Spleen (tissue), 11 donors: ENCODE results near the gene C4orf50. TPM values are rescaled to one million over a fixed set of nuclear protein-coding genes. Genes with fewer than 3 reads are reported as not detected.

Source experiments
- DNase-seq: peaks from one replicate; pipeline ENCODE4 v3.0.0-alpha.2; 2020
- H3K27ac ChIP-seq, 8 donors: fragments of 200-600 bp; sonication (generic) in 7 of 8; 1 replicate in 4 of 8; 2 replicates in 4 of 8; pipeline versions ENCODE4 v1.5.0 to v1.8.0; 2016 to 2021; ENCODE audit warnings: inconsistent platforms in 4 of 8, mild to moderate bottlenecking in 4 of 8, moderate library complexity in 1 of 8
- H3K27me3 ChIP-seq, 7 donors: fragments of 200-600 bp; sonication (generic) in 6 of 7; replicated peaks in 1 of 7; 1 replicate in 4 of 7; 2 replicates in 3 of 7; pipeline versions ENCODE4 v1.5.0 to v1.8.0; 2016 to 2021; ENCODE audit warnings: inconsistent platforms in 3 of 7, mild to moderate bottlenecking in 1 of 7
- H3K36me3 ChIP-seq, 6 donors: fragments of 200-600 bp; sonication (generic) in 5 of 6; 1 replicate in 4 of 6; 2 replicates in 2 of 6; pipeline versions ENCODE4 v1.5.0 to v1.8.0; 2016 to 2021; ENCODE audit warnings: inconsistent platforms in 2 of 6
- H3K4me1 ChIP-seq, 6 donors: fragments of 200-600 bp; sonication (generic) in 5 of 6; 1 replicate in 3 of 6; 2 replicates in 3 of 6; pipeline versions ENCODE4 v1.5.0 to v1.8.0; 2016 to 2021; ENCODE audit warnings: inconsistent platforms in 3 of 6
- H3K4me3 ChIP-seq, 8 donors: fragments of 200-600 bp; sonication (generic) in 7 of 8; 1 replicate in 4 of 8; 2 replicates in 4 of 8; pipeline versions ENCODE4 v1.5.0 to v1.8.0; 2016 to 2021; ENCODE audit warnings: inconsistent platforms in 4 of 8, mild to moderate bottlenecking in 4 of 8, moderate library complexity in 2 of 8
- H3K9me3 ChIP-seq, 8 donors: fragments of 200-600 bp; sonication (generic) in 7 of 8; 1 replicate in 4 of 8; 2 replicates in 4 of 8; pipeline versions ENCODE4 v1.5.0 to v1.8.0; 2016 to 2021; ENCODE audit warnings: inconsistent platforms in 4 of 8
- CTCF ChIP-seq, 11 experiments: fragments of 200-600 bp in 7 of 11; fragments of 450-650 bp in 4 of 11; sonication (generic) in 4 of 11; IDR thresholded peaks in 8 of 11; conservative IDR thresholded peaks in 3 of 11; 1 replicate in 7 of 11; 2 replicates in 4 of 11; pipeline versions ENCODE4 v1.4.0 to v1.8.0; 2016 to 2021; ENCODE audit warnings: antibody characterized with exemption in 11 of 11, inconsistent platforms in 4 of 11, mild to moderate bottlenecking in 1 of 11
- POLR2A ChIP-seq, 3 donors: fragments of 450-650 bp; IDR thresholded peaks; one replicate each; pipeline ENCODE4 v1.5.1; 2017; ENCODE audit warnings: antibody characterized with exemption in 3 of 3, mild to moderate bottlenecking in 1 of 3
- POLR2AphosphoS5 ChIP-seq, 3 donors: sonication (generic); formaldehyde crosslinking; IDR thresholded peaks; one replicate each; pipeline ENCODE4 v1.5.1; 2017; ENCODE audit warnings: antibody characterized with exemption in 3 of 3
- WGBS, 5 donors: extraction: QIAGEN DNeasy Blood & Tissue Kit in 3 of 5; methylation state at CpG; one replicate each; pipeline versions ENCODE4 v1.1.5 to v1.1.7; 2013 to 2018; 5-methylcytosine and 5-hydroxymethylcytosine counted together
- intact Hi-C: fragments of 100-400 bp; cut with DNase I; formaldehyde crosslinking; loops from one replicate; pipeline ENCODE4 v1.15.0; 2023; ENCODE audit warnings: low total_unique reads
- polyA plus RNA-seq, 3 donors: library from polyadenylated mRNA; stranded (reverse); fragments of 200-250 nt; gene quantifications; one replicate each; pipeline ENCODE4 v1.2.1, GENCODE V29; 2013
- total RNA-seq, 7 donors: library from RNA; depleted of rRNA in 3 of 7; stranded (reverse); fragments of >200 nt in 3 of 7; fragmentation: NEBNext Ultra II Directional in 4 of 7; extraction: Animal tissue kit (Norgen Biotek cat#: 25700) in 4 of 7; gene quantifications; one replicate each; pipeline versions ENCODE4 v1.1.0 to v1.2.1, GENCODE V29; 2016 to 2021
- donor health status: healthy with polysubstance abuse.
- donor health status: DM: no; HTN: no; CAD: no; lungs with moderate emphysema.
- donor health status: DM: no; HTN: no; CAD: no.
- donor health status: Bipolar disorder and iron deficiency.
- donor health status: healthy.
- donor health status: DM: no; HTN: no; CAD: no.
- donor health status: DM: yes; HTN: yes; CAD: no.

Gene C4orf50
- total and polyA plus RNA-seq, 10 donors = 0.02 to 2.5 (median 0.30) TPM

DNA sequence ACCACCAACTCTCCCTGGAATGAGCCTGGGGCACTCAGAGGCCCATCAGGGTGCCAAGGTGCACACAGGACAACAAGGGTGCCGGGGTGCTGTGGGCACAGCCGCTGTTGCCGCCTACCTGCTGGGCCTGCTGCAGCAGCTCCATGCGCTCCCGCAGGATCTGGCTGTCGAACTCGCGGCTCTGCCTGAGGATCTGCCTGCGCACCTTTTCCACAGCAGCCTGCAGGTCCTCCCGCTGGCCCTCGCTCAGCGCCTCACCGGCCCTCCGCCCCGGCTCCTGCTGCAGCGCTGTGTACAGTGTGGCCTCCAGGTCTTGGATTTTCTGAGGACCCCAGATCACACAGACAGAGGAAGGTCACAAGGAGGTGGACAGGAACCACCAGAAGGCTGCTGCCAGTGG, 17.6 kb upstream of the C4orf50 start:
- H3K27ac ChIP-seq = no peak overlapping the region
- H3K4me3 ChIP-seq = no peak overlapping the region
- no peaks in the 10 kb centered on the region for H3K4me1 ChIP-seq
- peak; percentile 74 for DNase-seq
- intact Hi-C loops = no loop called here
- H3K9me3 ChIP-seq = no peaks in the 10 kb centered on the region
- whole genome bisulfite sequencing, 5 donors = 88 to 94% (median 92%) methylated on average over 15 to 16 of the region's 16 CpGs
- no peaks in the 10 kb centered on the region for H3K27me3 ChIP-seq
- TF ChIP-seq POLR2A (IDR thresholded peaks at IDR 0.05) (no peak), CTCF (IDR thresholded peaks at IDR 0.05 in 8 of 11, conservative IDR thresholded peaks at IDR 0.05 in 3 of 11) (no peak), POLR2AphosphoS5 (IDR thresholded peaks at IDR 0.05) (no peak)
- H3K36me3 ChIP-seq = no peaks in the 10 kb centered on the region

- 66 to 95% (median 71%) methylated on average over 4 of the region's 4 CpGs for WGBS, 5 donors
- DNase-seq = no peak
- Histone ChIP-seq H3K27ac (no peak overlapping the region), H3K27me3 (no peaks in the 10 kb centered on the region), H3K9me3 (no peaks in the 10 kb centered on the region), H3K4me1 (no peaks in the 10 kb centered on the region), H3K36me3 (no peaks in the 10 kb centered on the region), H3K4me3 (no peak overlapping the region)
- intact Hi-C loops = no loop called here
- TF ChIP-seq CTCF (IDR thresholded peaks at IDR 0.05 in 8 of 11, conservative IDR thresholded peaks at IDR 0.05 in 3 of 11) (no peak), POLR2A (IDR thresholded peaks at IDR 0.05) (no peak), POLR2AphosphoS5 (IDR thresholded peaks at IDR 0.05) (no peak)
These were observed 15.2 kb upstream of the C4orf50 start for GRCh38 chr4:6033381-6033780.

DNA sequence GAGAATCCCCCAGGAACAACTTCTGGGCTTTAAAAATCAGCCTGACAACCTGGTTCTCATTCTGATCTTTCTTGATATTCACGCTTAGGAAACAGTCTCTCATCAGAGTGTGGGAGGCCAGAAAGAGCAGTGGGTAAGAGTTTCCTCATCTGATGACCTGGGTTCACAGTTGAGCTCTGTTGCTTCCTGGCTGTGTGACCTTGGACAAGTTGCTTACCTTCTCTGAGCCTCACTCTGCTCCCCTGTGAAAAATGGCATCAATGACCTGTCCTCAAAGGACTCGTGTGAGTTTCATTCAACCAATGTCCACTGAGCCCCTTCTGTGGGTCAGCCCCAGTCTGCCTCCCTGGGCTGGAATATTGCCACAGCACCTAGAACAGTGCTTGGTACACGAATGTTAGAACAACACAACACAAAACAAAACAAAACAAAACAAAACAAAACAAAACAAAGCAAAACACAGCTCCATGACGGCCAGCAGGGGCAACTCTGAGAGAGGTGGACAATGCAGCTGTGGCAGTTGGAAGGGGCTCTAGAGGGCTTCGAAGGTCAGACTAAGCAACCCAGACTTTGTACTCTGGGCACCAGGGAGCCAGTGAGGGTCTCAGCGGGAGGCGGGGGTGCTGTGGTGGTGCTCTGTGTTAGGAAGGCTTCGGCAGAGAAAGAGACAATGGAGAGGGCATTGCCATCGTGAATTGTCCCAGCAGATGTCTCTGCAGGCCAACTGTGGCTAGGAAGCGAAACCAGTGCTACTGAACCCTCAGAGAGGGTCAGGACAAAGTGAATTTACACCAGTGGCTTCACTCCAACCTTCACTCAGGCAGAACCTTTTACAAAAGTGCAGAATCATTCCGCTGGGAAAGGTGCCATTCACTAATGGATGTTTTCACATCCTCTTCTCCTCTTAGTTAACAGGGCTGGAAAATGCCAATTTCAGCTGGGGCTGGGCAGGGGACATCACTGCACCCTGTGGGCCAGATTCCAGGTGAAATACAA, 14.3 kb upstream of the C4orf50 start:
- Histone ChIP-seq H3K4me1 (no peaks in the 10 kb centered on the region), H3K36me3 (no peaks in the 10 kb centered on the region), H3K27me3 (peaks cover 0 to 3% (median 0%) of the 10 kb centered on the region in 7 donors), H3K27ac (no peak overlapping the region), H3K9me3 (no peaks in the 10 kb centered on the region), H3K4me3 (no peak overlapping the region)
- 62 to 67% (median 64%) methylated on average over 11 of the region's 11 CpGs for WGBS, 5 donors
- DNase-seq = no peak
- intact Hi-C loops = no loop called here
- TF ChIP-seq POLR2AphosphoS5 (IDR thresholded peaks at IDR 0.05) (no peak), CTCF (IDR thresholded peaks at IDR 0.05 in 8 of 11, conservative IDR thresholded peaks at IDR 0.05 in 3 of 11) (no peak), POLR2A (IDR thresholded peaks at IDR 0.05) (no peak)

DNA sequence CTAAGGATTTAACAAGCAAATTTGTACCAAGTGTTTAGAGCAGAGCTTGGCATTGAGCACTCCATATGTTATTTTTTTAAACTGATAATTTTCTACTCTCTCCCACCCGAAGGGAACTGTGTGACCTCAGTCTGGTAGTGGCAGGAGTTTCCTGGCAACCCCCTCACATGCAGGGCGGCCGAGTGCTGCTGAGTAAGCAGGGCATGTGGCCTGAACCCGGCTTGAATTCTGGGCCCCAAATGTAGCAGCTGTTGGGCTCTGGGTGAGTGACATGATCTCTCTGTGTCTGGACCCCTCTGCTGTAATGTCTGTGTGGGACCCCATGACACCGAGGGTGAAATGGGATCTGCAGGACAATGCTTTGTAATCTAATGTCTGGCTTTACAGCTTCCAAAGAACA, 13.6 kb upstream of the C4orf50 start:
- Histone ChIP-seq H3K4me1 (no peaks in the 10 kb centered on the region), H3K27ac (no peak overlapping the region), H3K27me3 (peaks cover 0 to 3% (median 0%) of the 10 kb centered on the region in 7 donors), H3K36me3 (no peaks in the 10 kb centered on the region), H3K4me3 (no peak overlapping the region), H3K9me3 (no peaks in the 10 kb centered on the region)
- intact Hi-C loops = no loop called here
- no peak for DNase-seq
- no peak for TF ChIP-seq CTCF (IDR thresholded peaks at IDR 0.05 in 8 of 11, conservative IDR thresholded peaks at IDR 0.05 in 3 of 11)
- TF ChIP-seq POLR2A (IDR thresholded peaks at IDR 0.05) = no peak
- no peak for TF ChIP-seq POLR2AphosphoS5 (IDR thresholded peaks at IDR 0.05)
- WGBS, 5 donors = 30 to 41% (median 35%) methylated on average over 5 of the region's 5 CpGs
